Left ventricle myocardium inferior (tissue), 1 donor: Measurements from ENCODE around the gene NTNG2. TPM values are rescaled to one million over a fixed set of nuclear protein-coding genes. Genes with fewer than 3 reads are reported as not detected.
A peak's percentile ranks its signal among the peaks of the same experiment; 100 is the strongest.
"Not testable (repeated sequence)": the region's sequence is repeated elsewhere in the genome, so short reads cannot be mapped to it uniquely, and the experiment has no call there.

Experiments used
- DNase-seq: peaks from one replicate; pipeline ENCODE4 v3.0.0-alpha.2; 2020
- H3K27ac ChIP-seq: fragments of 200-600 bp; replicated peaks from 2 replicates; pipeline ENCODE4 v1.8.0; 2021
- H3K27me3 ChIP-seq: fragments of 200-600 bp; 2 replicates; pipeline ENCODE4 v1.8.0; 2021; ENCODE audit warnings: low read depth
- H3K36me3 ChIP-seq: fragments of 200-600 bp; 2 replicates; pipeline ENCODE4 v1.8.0; 2021
- H3K4me1 ChIP-seq: fragments of 200-600 bp; 2 replicates; pipeline ENCODE4 v1.8.0; 2021
- H3K4me3 ChIP-seq: fragments of 200-600 bp; 2 replicates; pipeline ENCODE4 v1.8.0; 2021; ENCODE audit warnings: mild to moderate bottlenecking, moderate library complexity
- H3K9me3 ChIP-seq: fragments of 200-600 bp; replicated peaks from 2 replicates; pipeline ENCODE4 v1.8.0; 2021
- CTCF ChIP-seq: fragments of 200-600 bp; IDR thresholded peaks from 2 replicates; pipeline ENCODE4 v1.8.0; 2021; ENCODE audit warnings: antibody characterized with exemption, mild to moderate bottlenecking, borderline replicate concordance
- intact Hi-C: fragments of 100-400 bp; cut with micrococcal nuclease; formaldehyde crosslinking; loops from one replicate; pipeline ENCODE4 v1.11.0; 2022
- total RNA-seq: library from RNA; stranded (reverse); fragmentation: NEBNext Ultra II Directional; extraction: Animal tissue kit (Norgen Biotek cat#: 25700); gene quantifications from one replicate; pipeline ENCODE4 v1.2.1, GENCODE V29; 2021
- donor health status: DM: no; HTN: yes; CAD: no; lungs with severe emphysema.

Gene NTNG2
- total RNA-seq, 1 donor from 2014 or later = 1.9 TPM

- DNase-seq = peak; percentile 75
- H3K27ac ChIP-seq = peak overlapping the region; percentile 71
- H3K4me1 ChIP-seq = peaks cover 45% of the 10 kb centered on the region
- H3K4me3 ChIP-seq = no peak overlapping the region
- intact Hi-C loops = no loop called here
- H3K27me3 ChIP-seq = no peaks in the 10 kb centered on the region
- H3K36me3 ChIP-seq = peaks cover 81% of the 10 kb centered on the region
- peak; percentile 94 for TF ChIP-seq CTCF
- no peaks in the 10 kb centered on the region for H3K9me3 ChIP-seq
Measured at GRCh38 chr9:132268725-132269352, 107.0 kb downstream of the NTNG2 start.

- peak overlapping the region; percentile 71 for H3K27ac ChIP-seq
- peaks cover 45% of the 10 kb centered on the region for H3K4me1 ChIP-seq
- peaks cover 81% of the 10 kb centered on the region for H3K36me3 ChIP-seq
- H3K9me3 ChIP-seq, H3K4me3 ChIP-seq, DNase-seq, intact Hi-C loops, H3K27me3 ChIP-seq: not testable (repeated sequence)
Measured at GRCh38 chr9:132269704-132270516, 108.1 kb downstream of the NTNG2 start.

DNA sequence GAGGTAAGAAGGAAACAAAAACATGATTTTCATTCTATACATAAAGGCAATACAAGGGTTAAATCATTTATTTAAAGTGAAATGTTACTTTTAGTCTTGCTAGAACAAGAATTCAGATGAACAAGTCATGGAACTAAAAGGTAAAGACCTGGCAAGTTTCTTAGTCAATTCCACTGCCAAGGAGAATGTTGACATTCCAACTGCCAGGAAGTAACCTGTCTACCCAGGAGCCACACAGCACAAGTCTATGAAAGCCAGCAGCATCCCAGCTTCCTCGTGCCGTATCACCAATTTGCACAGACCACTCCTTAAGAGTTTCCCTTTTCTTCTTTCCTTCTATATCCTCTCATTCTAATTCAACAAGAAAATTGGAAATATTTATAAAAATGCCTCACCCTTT is 113.0 kb downstream of the NTNG2 start:
- DNase-seq = no peak
- no peaks in the 10 kb centered on the region for H3K4me1 ChIP-seq
- H3K9me3 ChIP-seq = no peaks in the 10 kb centered on the region
- no peak for TF ChIP-seq CTCF
- intact Hi-C loops = no loop called here
- peaks cover 98% of the 10 kb centered on the region for H3K36me3 ChIP-seq
- no peaks in the 10 kb centered on the region for H3K27me3 ChIP-seq
- no peak overlapping the region for H3K4me3 ChIP-seq
- no peak overlapping the region for H3K27ac ChIP-seq

- no peak for DNase-seq
- no peak overlapping the region for H3K27ac ChIP-seq
- intact Hi-C loops = no loop called here
- TF ChIP-seq CTCF = no peak
- no peak overlapping the region for H3K4me3 ChIP-seq
- H3K27me3 ChIP-seq = no peaks in the 10 kb centered on the region
- H3K36me3 ChIP-seq = peaks cover 100% of the 10 kb centered on the region
- H3K9me3 ChIP-seq = no peaks in the 10 kb centered on the region
- H3K4me1 ChIP-seq = peaks cover 4% of the 10 kb centered on the region
Measured at GRCh38 chr9:132283165-132283564, 121.3 kb downstream of the NTNG2 start.

- intact Hi-C loops = no loop called here
- H3K36me3 ChIP-seq = peaks cover 96% of the 10 kb centered on the region
- DNase-seq = no peak
Measured at GRCh38 chr9:132283863-132284262, 122.0 kb downstream of the NTNG2 start.

More at GRCh38 chr9:132283863-132284262, 122.0 kb downstream of the NTNG2 start:
- Histone ChIP-seq H3K27ac (no peak overlapping the region), H3K4me3 (no peak overlapping the region), H3K27me3 (no peaks in the 10 kb centered on the region), H3K9me3 (no peaks in the 10 kb centered on the region), H3K4me1 (peaks cover 11% of the 10 kb centered on the region)
- TF ChIP-seq CTCF = no peak
